Measurements from ENCODE around the gene LRRC8D. TPM values are rescaled to one million over a fixed set of nuclear protein-coding genes. Genes with fewer than 3 reads are reported as not detected.

LRRC8D gene
- total RNA-seq, 1 experiment from 2014 or later: 15.0 TPM

GRCh38 chr1:89928506-89928905 is 107.7 kb downstream of the LRRC8D start (continued):
- TF ChIP-seq ELF1 (IDR thresholded peaks at IDR 0.05; ENCODE audit: borderline replicate concordance, low read depth) (no peak), RAD21 (IDR thresholded peaks at IDR 0.05; ENCODE audit: low read depth) (no peak), SIN3A (IDR thresholded peaks at IDR 0.05; ENCODE audit: low read depth) (no peak), ZNF274 (IDR thresholded peaks at IDR 0.05; ENCODE audit: low read depth, low read length) (no peak), POLR2AphosphoS5 (IDR thresholded peaks at IDR 0.05; ENCODE audit: low read depth, low read length) (no peak), ATF3 (IDR thresholded peaks at IDR 0.05) (no peak)

GRCh38 chr1:89929467-89930063 is 108.7 kb downstream of the LRRC8D start:
- Histone ChIP-seq H3K4me2 (ENCODE audit: low read length) (no peak overlapping the region), H3K27me3 (ENCODE audit: insufficient read depth, low read length) (no peaks in the 10 kb centered on the region), H3K9ac (ENCODE audit: low read length) (no peak overlapping the region), H3K27ac (ENCODE audit: low read depth, low read length) (no peak overlapping the region), H3K4me1 (ENCODE audit: control insufficient read depth in 1 of 2, insufficient read depth in 2 of 2, low read length in 2 of 2) (no peaks in the 10 kb centered on the region), H3K9me3 (ENCODE audit: control insufficient read depth in 1 of 2, insufficient read depth in 1 of 2, low read depth in 1 of 2, low read length in 2 of 2) (no peaks in the 10 kb centered on the region), H3K36me3 (ENCODE audit: control insufficient read depth in 1 of 2, insufficient read depth in 2 of 2, low read length in 2 of 2) (0 out of 4 replicates have a peak, but pooled peaks cover 0 to 12% of the 10 kb centered on the region in 2 experiments), H4K20me1 (ENCODE audit: insufficient read depth) (no peaks in the 10 kb centered on the region), H2AFZ (ENCODE audit: low read depth, low read length, poor library complexity, severe bottlenecking) (no peak overlapping the region), H3K9me2 (ENCODE audit: insufficient read depth) (no peaks in the 10 kb centered on the region), H3K4me3 (replicated peaks in 1 of 2; ENCODE audit: low read depth in 1 of 2, low read length in 2 of 2) (no peak overlapping the region), H3K79me2 (ENCODE audit: insufficient read depth, low read length) (no peaks in the 10 kb centered on the region)
- RAD21 ChIA-PET (ENCODE audit: low non-redundant PET in 1 of 2, low total read pairs in 2 of 2, uncharacterized antibody in 2 of 2, unreplicated experiment in 2 of 2): no interaction called here
- POLR2A ChIA-PET: no interaction called here
- ATAC-seq: no peak
- BruUV-seq (replicated peaks): no TSS peak
- intact Hi-C loops (cut with micrococcal nuclease): no loop called here
- no peak for DNase-seq (ENCODE audit: low read depth, low spot score)
- CTCF ChIA-PET: no interaction called here
- no peak for TF ChIP-seq MAX (IDR thresholded peaks at IDR 0.05)
- TF ChIP-seq ELF1 (IDR thresholded peaks at IDR 0.05; ENCODE audit: borderline replicate concordance, low read depth): no peak
- TF ChIP-seq JUND (IDR thresholded peaks at IDR 0.05): no peak
- TF ChIP-seq REST (IDR thresholded peaks at IDR 0.05; ENCODE audit: low read depth): no peak
- TF ChIP-seq EZH2 (IDR thresholded peaks at IDR 0.05): no peak
- TF ChIP-seq SIN3A (IDR thresholded peaks at IDR 0.05; ENCODE audit: low read depth): no peak
- TF ChIP-seq SP1 (IDR thresholded peaks at IDR 0.05; ENCODE audit: low read depth): no peak
- TF ChIP-seq POLR2A (IDR thresholded peaks at IDR 0.05; ENCODE audit: borderline replicate concordance, extremely low read depth, insufficient read depth, insufficient read length): no peak
- no peak for TF ChIP-seq ZFX (IDR thresholded peaks at IDR 0.05)
- TF ChIP-seq YY1 (IDR thresholded peaks at IDR 0.05; ENCODE audit: extremely low read depth, insufficient replicate concordance, low read depth, low read length): no peak
- no peak for TF ChIP-seq CEBPB (IDR thresholded peaks at IDR 0.05; ENCODE audit: low read depth)
- TF ChIP-seq ZBTB33 (IDR thresholded peaks at IDR 0.05; ENCODE audit: extremely low read depth, insufficient replicate concordance, low read length): no peak
- TF ChIP-seq CBX3 (IDR thresholded peaks at IDR 0.05; ENCODE audit: low read depth): no peak
- no peak for TF ChIP-seq RAD21 (IDR thresholded peaks at IDR 0.05; ENCODE audit: low read depth)
- TF ChIP-seq EGR1 (IDR thresholded peaks at IDR 0.05; ENCODE audit: low read depth): no peak
- TF ChIP-seq ATF3 (IDR thresholded peaks at IDR 0.05): no peak
- TF ChIP-seq SRF (IDR thresholded peaks at IDR 0.05; ENCODE audit: low read depth): no peak
- TF ChIP-seq POLR2AphosphoS5 (IDR thresholded peaks at IDR 0.05; ENCODE audit: low read depth, low read length): no peak

Data from HCT116 (cell line).